ENCODE measurements around the gene USP25. TPM values are rescaled to one million over a fixed set of nuclear protein-coding genes. Genes with fewer than 3 reads are reported as not detected.

The USP25 gene
- total and polyA plus RNA-seq, 9 of the 15 experiments (the other 6 are each of a cell fraction or from before 2014, with no cell fraction given): 7.8 to 44.9 (median 31.4) TPM

DNA sequence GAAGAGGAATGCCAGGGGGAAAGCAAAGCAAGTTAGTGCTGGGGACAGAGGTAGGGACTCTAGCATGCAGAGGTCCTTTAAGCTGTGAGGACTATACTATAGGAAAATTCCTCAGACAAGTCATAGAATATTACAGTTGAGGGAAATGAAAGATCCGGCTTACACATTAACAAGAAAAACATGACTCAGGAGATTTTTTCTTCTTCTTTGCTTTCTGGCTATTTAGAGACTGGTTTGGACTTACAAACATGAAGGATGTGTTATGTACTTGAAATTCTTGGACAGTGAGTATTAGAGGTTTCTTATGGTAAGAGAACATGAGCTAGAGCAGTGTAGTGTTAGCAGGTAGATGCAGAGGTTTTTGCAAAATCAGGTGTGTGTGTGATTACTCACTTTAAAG is 24.9 kb downstream of the USP25 start (continued):
- TF ChIP-seq, protein P1, sequence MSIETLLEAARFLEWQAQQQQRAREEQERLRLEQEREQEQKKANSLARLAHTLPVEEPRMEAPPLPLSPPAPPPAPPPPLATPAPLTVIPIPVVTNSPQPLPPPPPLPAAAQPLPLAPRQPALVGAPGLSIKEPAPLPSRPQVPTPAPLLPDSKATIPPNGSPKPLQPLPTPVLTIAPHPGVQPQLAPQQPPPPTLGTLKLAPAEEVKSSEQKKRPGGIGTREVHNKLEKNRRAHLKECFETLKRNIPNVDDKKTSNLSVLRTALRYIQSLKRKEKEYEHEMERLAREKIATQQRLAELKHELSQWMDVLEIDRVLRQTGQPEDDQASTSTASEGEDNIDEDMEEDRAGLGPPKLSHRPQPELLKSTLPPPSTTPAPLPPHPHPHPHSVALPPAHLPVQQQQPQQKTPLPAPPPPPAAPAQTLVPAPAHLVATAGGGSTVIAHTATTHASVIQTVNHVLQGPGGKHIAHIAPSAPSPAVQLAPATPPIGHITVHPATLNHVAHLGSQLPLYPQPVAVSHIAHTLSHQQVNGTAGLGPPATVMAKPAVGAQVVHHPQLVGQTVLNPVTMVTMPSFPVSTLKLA (conservative IDR thresholded peaks at IDR 0.05): no peak
- TF ChIP-seq ZNF165 (CRISPR knock-in tag; IDR thresholded peaks at IDR 0.05; ENCODE audit: borderline replicate concordance) (no peak), ERF (CRISPR knock-in tag; IDR thresholded peaks at IDR 0.05) (no peak), ZNF133 (CRISPR knock-in tag; IDR thresholded peaks at IDR 0.05) (no peak), POLR3G (IDR thresholded peaks at IDR 0.05; ENCODE audit: extremely low read depth, insufficient read length, insufficient replicate concordance) (no peak), ZNF445 (CRISPR knock-in tag; IDR thresholded peaks at IDR 0.05; ENCODE audit: low read depth) (no peak), DEAF1 (CRISPR knock-in tag; IDR thresholded peaks at IDR 0.05) (no peak), YBX1 (IDR thresholded peaks at IDR 0.05) (no peak), ZNF23 (CRISPR knock-in tag; IDR thresholded peaks at IDR 0.05) (no peak), ZNF766 (CRISPR knock-in tag; conservative IDR thresholded peaks at IDR 0.05) (peak; percentile 91), ZNF561 (CRISPR knock-in tag; conservative IDR thresholded peaks at IDR 0.05) (no peak), ZNF347 (CRISPR knock-in tag; IDR thresholded peaks at IDR 0.05; ENCODE audit: low read depth) (no peak), HDAC8 (tag; IDR thresholded peaks at IDR 0.05) (no peak), SREBF1 (IDR thresholded peaks at IDR 0.05; ENCODE audit: borderline replicate concordance, low read depth, low read length) (no peak), C11orf30 (IDR thresholded peaks at IDR 0.05; ENCODE audit: low read depth) (peak; percentile 78), BHLHE40 (IDR thresholded peaks at IDR 0.05; ENCODE audit: low read length) (no peak), ZNF212 (CRISPR knock-in tag; IDR thresholded peaks at IDR 0.05) (no peak), SMARCC2 (IDR thresholded peaks at IDR 0.05; ENCODE audit: low read depth) (no peak), RCOR1 (IDR thresholded peaks at IDR 0.05; ENCODE audit: borderline replicate concordance in 1 of 2, low read depth in 2 of 2, low read length in 2 of 2) (no peak), DPF2 (IDR thresholded peaks at IDR 0.05) (no peak), NFATC3 (IDR thresholded peaks at IDR 0.05) (no peak)
